Chondrocyte (in vitro differentiated cells): ENCODE measurements around the gene PLP2. TPM values are rescaled to one million over a fixed set of nuclear protein-coding genes. Genes with fewer than 3 reads are reported as not detected.

Experiments
- DNase-seq: peaks from one replicate; pipeline ENCODE4 v3.0.0; 2021; ENCODE audit warnings: mixed read lengths, low spot score
- H3K27ac Mint-ChIP-seq: one replicate; pipeline ENCODE4 v1.8.0; 2021; ENCODE audit warnings: mild to moderate bottlenecking, moderate library complexity, mixed read lengths; ENCODE audit not compliant: unreplicated experiment
- H3K27me3 Mint-ChIP-seq: 2 replicates; pipeline ENCODE4 v1.8.0; 2021; ENCODE audit warnings: low read depth, mixed read lengths
- H3K36me3 Mint-ChIP-seq: 2 replicates; pipeline ENCODE4 v1.8.0; 2021; ENCODE audit warnings: low read depth, mixed read lengths
- H3K4me1 Mint-ChIP-seq: 2 replicates; pipeline ENCODE4 v1.8.0; 2021; ENCODE audit warnings: low read depth, mild to moderate bottlenecking, mixed read lengths
- H3K4me3 Mint-ChIP-seq: one replicate; pipeline ENCODE4 v1.8.0; 2021; ENCODE audit warnings: mild to moderate bottlenecking, moderate library complexity, mixed read lengths; ENCODE audit not compliant: unreplicated experiment
- H3K9me3 Mint-ChIP-seq: 2 replicates; pipeline ENCODE4 v1.8.0; 2021; ENCODE audit warnings: low read depth, mixed read lengths
- CTCF ChIP-seq: fragments of 200-600 bp; sonication (generic); IDR thresholded peaks from 2 replicates; pipeline ENCODE4 v1.5.0; 2021; ENCODE audit warnings: antibody characterized with exemption, mild to moderate bottlenecking, moderate library complexity
- total RNA-seq: library from RNA; stranded (reverse); gene quantifications from 3 replicates; pipeline ENCODE4 v1.2.1, GENCODE V29; 2021

The PLP2 gene
- total RNA-seq, 1 donor from 2014 or later, result 187 TPM

DNA sequence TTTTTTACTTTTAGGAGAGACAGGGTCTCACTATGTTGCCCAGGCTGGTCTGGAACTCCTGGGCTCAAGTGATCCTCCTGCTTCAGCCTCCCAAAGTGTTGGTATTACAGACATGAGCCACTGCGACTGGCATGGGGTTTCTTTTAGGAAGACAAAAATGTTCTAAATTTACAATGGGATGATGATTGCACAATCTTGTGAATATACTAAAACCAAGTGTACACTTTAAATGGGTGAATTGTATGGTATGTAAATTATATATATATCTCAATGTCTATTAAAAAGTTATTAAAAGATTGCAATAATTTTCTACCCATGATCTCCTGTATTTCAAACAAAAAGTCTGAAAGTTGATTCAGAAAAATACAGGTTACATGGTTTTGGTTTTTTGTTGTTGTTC lies 18.2 kb upstream of the PLP2 start:
- H3K36me3 Mint-ChIP-seq, result no peaks in the 10 kb centered on the region
- TF ChIP-seq CTCF, result no peak
- peaks cover 9% of the 10 kb centered on the region for H3K4me1 Mint-ChIP-seq
- H3K4me3 Mint-ChIP-seq, result no peak overlapping the region
- no peak overlapping the region for H3K27ac Mint-ChIP-seq
- peaks cover 5% of the 10 kb centered on the region for H3K9me3 Mint-ChIP-seq
- DNase-seq, result no peak
- no peaks in the 10 kb centered on the region for H3K27me3 Mint-ChIP-seq

DNA sequence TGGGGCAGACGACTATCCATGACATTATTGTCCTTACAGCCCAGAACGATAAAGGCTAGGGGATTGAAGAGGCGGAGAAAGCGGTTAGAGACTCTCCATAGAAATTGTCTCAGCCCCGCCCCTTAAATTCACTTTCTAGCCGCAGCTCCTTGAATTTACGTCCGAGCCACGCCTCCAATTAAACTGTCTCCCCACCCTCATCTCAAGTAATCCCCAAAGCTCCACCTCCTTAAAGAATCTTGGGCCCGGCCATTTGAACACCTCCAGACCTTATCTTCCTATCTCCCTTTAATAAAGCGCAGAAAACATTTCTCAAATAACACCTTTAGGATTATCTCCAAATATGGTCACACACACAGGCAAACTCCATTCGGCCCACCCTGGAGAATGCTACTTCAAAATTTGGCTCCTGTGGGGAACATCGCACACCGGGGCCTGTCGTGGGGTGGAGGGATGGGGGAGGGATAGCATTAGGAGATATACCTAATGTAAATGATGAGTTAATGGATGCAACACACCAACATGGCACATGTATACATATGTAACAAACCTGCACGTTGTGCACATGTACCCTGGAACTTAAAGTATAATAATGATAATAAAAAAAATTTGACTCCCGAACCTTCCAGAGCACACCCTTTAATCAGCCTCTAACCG lies 16.3 kb upstream of the PLP2 start:
- TF ChIP-seq CTCF, result no peak
- no peaks in the 10 kb centered on the region for H3K27me3 Mint-ChIP-seq
- DNase-seq, result no peak
- no peaks in the 10 kb centered on the region for H3K36me3 Mint-ChIP-seq
- H3K9me3 Mint-ChIP-seq, result peaks cover 5% of the 10 kb centered on the region
- H3K27ac Mint-ChIP-seq, result peak overlapping the region; percentile 66
- peaks cover 9% of the 10 kb centered on the region for H3K4me1 Mint-ChIP-seq
- H3K4me3 Mint-ChIP-seq, result peak overlapping the region; percentile 80

DNA sequence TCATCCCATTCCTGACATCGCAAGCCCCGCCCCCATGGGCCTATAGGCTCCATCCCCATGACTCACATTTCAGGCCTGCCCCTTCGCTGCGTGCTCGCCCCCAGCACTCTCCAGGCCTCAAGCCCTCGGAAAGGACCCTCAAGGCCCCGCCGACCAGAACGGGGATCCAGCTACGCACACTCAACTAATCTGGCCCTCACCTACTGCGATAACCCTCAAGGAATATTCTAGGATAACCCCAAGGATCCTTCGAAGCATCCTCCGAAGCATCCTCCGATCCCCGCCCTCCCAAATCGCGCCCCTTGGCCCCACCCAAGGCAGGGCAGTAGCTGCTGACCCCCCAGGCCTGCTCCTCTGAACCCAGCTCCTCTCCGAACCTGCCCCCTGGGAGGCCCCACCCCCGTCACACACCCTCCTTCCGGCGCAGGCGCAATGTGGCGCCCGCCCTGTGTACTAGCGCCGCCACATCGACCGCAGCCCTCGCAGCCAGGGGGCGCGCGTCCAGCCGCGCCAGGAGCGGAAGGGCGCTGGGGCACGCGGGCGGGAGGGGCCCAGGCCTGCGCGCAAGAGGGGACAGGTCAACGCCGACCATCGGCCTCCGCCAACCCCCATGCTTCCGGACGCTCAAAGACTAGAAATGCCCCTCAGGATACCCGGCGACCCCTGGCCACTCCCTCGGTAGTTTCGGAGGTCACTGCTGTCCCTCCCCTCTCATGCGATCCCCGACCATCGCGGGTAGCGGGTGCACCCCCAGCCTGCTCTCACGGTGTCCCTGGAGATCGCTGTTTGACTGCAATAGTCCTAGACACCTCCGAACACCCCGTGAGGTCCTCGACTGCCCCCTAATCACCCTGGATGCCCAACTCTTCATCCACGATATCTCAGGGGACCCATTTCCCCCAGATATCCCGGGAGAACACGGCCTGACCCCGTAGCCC lies 15.5 kb upstream of the PLP2 start:
- H3K27ac Mint-ChIP-seq, result peak overlapping the region; percentile 98
- peaks cover 5% of the 10 kb centered on the region for H3K9me3 Mint-ChIP-seq

GRCh38 chrX:49157194-49157593 lies 14.5 kb upstream of the PLP2 start:
- no peak for DNase-seq
- H3K4me1 Mint-ChIP-seq, result peaks cover 9% of the 10 kb centered on the region
- H3K4me3 Mint-ChIP-seq, result no peak overlapping the region
- H3K36me3 Mint-ChIP-seq, result no peaks in the 10 kb centered on the region
- no peaks in the 10 kb centered on the region for H3K27me3 Mint-ChIP-seq
- H3K9me3 Mint-ChIP-seq, result peaks cover 3% of the 10 kb centered on the region
- H3K27ac Mint-ChIP-seq, result no peak overlapping the region
- TF ChIP-seq CTCF, result no peak

More for the DNA sequence above, 15.5 kb upstream of the PLP2 start:
- Mint-ChIP-seq H3K4me1 (peaks cover 9% of the 10 kb centered on the region), H3K36me3 (no peaks in the 10 kb centered on the region), H3K4me3 (peak overlapping the region; percentile 80), H3K27me3 (no peaks in the 10 kb centered on the region)
- TF ChIP-seq CTCF, result peak; percentile 85
- DNase-seq, result no peak

- H3K36me3 Mint-ChIP-seq, result no peaks in the 10 kb centered on the region
- H3K9me3 Mint-ChIP-seq, result no peaks in the 10 kb centered on the region
- H3K27me3 Mint-ChIP-seq, result no peaks in the 10 kb centered on the region
- TF ChIP-seq CTCF, result no peak
- DNase-seq, result no peak
- H3K27ac Mint-ChIP-seq, result no peak overlapping the region
- H3K4me3 Mint-ChIP-seq, result no peak overlapping the region
- peaks cover 11% of the 10 kb centered on the region for H3K4me1 Mint-ChIP-seq
These were observed 10.8 kb upstream of the PLP2 start for GRCh38 chrX:49160908-49161307.
